Amniotic stem cell (primary cell): ENCODE results near the gene SHANK3.
"Not testable (repeated sequence)": the region's sequence is repeated elsewhere in the genome, so short reads cannot be mapped to it uniquely, and the experiment has no call there.

Experiments used
- DNase-seq: peaks from one replicate; lab custom pipeline; 2025; lab: John Stamatoyannopoulos, UW

Gene SHANK3

DNA sequence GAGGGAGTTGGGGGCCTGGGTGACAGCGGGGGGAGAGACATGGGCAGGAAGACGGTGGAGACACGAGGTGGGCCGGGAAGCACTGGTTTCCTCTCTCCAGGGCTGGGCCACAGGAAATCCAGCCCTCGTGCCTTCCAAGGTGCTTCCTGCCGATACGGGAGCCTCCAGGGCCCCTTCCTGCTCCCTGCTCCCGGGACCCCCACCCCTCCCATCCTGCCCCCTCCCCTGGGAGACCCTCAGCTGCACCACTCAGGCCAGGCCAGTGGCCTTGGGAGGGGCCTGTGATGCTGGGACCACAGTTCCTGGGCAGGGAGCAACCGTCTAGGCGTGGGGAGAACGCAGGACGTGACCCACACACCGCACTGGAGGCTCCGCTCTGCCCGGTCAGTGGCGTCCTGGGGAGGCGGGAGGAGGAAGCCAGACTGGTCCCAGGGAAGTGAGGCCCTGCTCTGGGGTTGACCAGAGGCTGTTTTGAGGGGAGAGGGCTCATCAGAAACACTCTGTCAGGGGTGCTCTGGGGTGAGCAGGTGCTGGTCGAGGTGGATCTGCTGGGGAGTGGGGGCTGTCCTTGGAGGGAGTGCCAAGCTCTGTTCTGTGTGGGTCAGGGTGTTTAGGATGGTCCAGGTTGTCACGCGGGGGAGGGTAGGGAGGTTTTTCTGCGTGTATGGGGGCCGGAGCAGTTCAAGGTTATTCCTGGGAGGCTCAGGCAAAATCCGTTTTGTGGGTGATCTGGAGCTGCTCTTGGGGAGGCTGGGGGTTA, at the start of gene SHANK3:
Gene SHANK3 (plus strand): TSS at position 353 of the 760 bp plus-strand sequence.
- DNase-seq, result no peak

GRCh38 chr22:50624347-50625130, 48.1 kb upstream of the SHANK3 start:
- no peak for DNase-seq

DNA sequence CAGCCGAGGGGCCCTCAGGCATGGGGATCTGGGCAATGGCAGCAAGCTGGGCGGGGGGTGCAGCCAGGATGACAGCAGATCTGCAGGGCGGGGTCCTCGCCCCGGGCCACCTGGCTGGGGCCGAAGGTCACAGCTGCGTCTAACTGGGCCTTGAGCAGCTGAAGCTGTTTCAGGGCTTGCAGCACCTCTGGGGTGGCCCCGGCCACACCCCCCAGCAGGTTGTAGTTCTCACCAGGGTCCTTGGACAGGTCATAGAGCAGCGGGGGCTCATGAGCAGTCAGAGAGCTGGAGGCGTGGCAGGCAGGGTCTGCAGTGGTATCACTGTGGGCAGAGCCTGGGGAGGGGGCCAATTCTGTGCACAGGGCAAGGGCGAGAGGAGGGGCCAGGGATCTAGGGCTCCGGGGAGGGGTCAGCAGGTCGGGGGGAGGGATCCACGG, 47.5 kb upstream of the SHANK3 start:
- no peak for DNase-seq

DNA sequence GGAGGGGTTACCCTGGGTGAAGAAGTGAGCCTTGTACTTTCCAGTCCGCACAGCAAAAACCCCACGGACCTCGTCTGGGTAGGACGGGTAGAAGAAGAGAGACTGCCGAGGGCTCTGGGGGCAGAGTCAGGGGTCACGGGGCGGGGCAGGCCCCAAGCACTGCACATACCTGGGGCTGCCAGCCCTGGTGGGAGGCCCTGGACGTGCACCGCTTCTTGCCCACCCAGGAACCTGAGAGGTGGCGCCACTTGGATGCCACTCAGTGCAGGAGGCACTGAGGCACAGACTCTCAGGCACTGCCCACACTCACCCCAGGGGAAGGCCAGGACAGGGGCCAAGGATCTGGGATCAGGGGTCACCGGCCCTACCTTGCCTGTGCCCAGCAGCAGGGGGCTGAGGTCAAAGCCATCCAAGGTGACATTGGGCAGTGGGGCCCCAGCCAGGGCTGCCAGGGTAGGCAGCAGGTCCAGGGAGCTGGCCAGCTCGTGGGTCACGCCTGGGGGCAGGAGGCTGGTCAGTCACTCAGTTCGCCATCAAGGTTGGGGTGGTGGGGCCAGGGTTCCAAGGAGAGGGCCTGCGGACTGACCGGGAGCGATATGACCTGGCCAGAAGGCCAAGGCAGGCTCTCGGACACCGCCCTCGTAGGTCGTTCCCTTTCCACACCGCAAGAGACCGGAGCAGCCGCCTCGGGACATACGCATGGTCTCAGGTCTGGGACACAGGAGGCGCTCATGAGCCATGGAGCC, 46.9 kb upstream of the SHANK3 start:
- DNase-seq, result no peak

DNA sequence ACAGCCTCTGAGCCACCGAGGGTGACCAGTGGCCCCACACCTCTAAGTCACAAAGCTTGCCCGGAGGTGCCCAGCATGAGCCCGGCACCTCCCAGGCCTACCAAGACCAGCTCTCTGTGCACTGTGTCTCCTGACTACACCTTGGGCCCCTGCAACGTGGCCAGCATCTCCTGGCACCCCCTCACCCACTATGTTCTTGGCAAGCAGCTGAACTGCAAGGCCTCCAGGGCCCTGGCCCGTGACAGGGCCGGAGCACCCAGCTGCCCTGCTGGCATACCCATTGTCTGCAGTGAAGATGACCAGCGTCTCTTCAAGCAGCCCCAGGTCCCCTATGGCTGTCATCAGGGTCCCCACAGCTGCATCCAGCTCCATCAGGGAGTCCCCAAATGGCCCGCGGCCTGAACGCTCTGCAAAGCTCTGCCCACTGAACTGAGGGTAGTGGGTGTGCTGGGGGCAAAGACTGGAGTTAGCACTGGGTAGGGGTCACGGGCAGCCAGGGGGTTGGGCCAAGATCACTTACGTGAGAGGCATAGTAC, 46.2 kb upstream of the SHANK3 start:
- DNase-seq, result no peak

- no peak for DNase-seq
Observed at GRCh38 chr22:50626850-50627641, 45.6 kb upstream of the SHANK3 start.

GRCh38 chr22:50627642-50628542, 44.7 kb upstream of the SHANK3 start, which contains the start of gene ARSA:
TSS of gene ARSA (minus strand) at chr22:50628152. CDS start at chr22:50627779, 373 bp downstream.
- peak; percentile 60 for DNase-seq

DNA sequence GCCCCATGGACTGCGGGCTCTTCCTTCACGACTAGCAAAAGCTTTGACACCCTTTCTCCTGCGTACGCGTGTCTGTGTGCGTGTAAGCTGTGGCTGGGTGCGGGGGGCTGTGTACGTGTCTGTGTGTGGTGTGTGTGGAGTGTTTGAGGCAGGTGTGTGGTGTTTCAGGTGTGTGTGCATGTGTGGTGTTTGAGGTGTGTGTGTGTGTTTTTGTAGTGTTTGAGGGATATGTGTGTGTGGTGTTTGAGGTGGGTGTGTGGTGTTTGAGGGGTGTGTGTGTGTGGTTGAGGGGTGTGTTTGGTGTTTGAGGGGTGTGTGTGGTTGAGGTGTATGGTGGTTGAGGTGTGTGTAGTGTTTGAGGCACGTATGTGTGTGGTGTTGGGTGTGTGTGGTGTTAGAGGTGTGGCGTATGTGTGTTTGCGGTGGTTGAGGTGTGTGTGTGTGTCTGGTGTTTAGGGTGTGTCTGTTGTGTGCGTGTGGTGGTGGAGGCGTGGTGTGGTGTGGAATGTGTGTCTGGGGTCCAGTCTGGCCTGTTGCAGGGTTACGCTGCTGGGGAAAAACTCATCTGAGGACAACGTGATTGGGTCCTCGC, 44.0 kb upstream of the SHANK3 start:
- DNase-seq, result no peak

- no peak for DNase-seq
Observed at GRCh38 chr22:50630376-50630775, 42.2 kb upstream of the SHANK3 start.

- DNase-seq, result no peak
Observed at GRCh38 chr22:50633086-50633485, 39.5 kb upstream of the SHANK3 start.

DNA sequence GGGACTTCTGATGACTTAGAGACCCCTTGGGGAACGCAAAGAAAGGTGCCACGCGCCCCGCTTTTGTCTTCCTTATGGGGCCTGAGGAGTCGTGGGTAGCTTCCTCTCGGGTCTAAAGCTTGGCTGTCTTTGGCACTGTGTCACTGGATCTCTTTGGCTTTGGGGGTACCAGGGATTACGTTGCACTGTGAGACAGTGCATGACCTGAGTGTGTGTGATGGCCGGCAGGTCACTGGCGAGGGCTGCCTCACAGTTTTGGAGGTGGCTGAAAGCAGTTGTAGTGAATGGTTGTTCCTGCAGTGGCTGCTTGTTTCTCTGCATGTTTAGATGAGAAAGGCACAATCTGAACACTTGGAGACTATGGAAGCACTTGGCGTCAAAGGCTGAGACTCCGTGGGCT, 38.9 kb upstream of the SHANK3 start:
- no peak for DNase-seq

DNA sequence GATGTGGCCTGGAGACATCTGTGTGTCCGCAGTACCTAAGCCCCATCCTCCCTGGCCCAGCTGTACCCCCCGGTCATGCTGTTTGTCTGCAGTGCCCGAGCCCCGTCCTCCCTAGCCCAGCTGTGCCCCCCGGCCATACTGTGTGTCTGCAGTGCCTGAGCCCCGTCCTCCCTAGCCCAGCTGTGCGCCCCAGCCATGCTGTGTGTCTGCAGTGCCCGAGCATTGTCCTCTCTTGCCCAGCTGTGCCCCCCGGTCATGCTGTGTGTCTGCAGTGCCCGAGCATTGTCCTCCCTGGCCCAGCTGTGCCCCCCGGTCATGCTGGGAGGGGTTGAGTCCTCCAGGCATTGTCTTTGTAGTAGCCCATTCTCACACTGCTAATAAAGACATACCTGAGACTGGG, 37.0 kb upstream of the SHANK3 start:
- no peak for DNase-seq

DNA sequence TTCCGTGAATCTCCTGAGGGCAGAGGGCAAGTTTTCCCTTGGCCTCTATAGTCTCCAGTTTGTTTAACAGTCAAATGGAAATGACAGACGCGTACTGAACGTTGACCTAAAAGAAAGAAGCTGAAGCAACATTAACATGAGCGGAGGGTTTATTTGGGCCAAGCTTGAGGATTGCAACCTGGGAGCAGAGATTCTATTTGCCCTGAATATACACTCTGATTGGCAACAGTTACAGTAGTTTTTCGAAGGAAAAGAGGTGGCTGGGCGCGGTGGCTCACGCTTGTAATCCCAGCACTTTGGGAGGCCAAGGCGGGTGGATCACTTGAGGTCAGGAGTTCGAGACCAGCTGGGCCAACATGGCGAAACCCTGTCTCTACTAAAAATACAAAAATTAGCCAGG, 32.3 kb upstream of the SHANK3 start:
- DNase-seq, result not testable (repeated sequence)

GRCh38 chr22:50640857-50641647, 31.6 kb upstream of the SHANK3 start:
- no peak for DNase-seq

- DNase-seq, result no peak
Observed at GRCh38 chr22:50641696-50642607, 30.7 kb upstream of the SHANK3 start.

DNA sequence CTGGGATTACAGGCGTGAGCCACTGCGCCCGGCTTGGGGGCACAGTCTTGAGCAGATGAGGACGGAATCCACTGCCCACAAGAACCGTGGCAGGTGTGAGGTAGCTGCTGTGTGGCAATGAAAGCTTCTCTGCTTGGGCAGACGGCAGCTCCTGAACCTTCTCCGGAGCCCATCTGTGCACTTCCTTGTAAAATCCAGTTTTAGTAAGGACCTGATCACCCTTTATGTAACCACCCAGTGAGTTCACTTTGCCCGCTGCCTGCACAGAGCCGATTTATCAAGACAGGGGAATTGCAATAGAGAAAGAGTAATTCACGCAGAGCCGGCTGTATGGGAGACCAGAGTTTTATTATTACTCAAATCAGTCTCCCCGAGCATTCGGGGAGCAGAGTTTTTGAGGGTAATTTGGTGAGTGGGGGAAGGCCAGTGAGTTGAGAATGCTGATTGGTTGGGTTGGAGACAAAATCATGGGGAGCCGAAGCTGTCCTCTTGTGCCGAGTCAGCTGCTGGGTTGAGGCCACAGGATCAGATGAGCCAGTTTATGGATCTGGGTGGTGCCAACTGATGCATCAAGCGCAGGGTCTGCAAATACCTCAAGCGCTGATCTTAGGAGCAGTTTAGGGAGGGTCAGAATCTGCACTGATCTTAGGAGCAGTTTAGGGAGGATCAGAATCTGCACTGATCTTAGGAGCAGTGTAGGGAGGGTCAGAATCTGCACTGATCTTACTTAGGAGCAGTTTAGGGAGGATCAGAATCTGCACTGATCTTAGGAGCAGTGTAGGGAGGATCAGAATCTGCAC, 29.4 kb upstream of the SHANK3 start:
- not testable (repeated sequence) for DNase-seq

GRCh38 chr22:50643821-50644101, 28.9 kb upstream of the SHANK3 start:
- not testable (repeated sequence) for DNase-seq
